GM23338 (cell line): ENCODE results near the gene ROR1. TPM values are rescaled to one million over a fixed set of nuclear protein-coding genes. Genes with fewer than 3 reads are reported as not detected.

Experiments
- ATAC-seq: fragments of 200-7000 bp; cut with Tn5 transposase; 3 replicates; pipeline ENCODE4 v1.9.1; 2020
- DNase-seq: peaks from one replicate; pipeline ENCODE4 v3.0.0-alpha.2; 2015; ENCODE audit warnings: low spot score
- H2AFZ ChIP-seq: fragments of 200-600 bp; sonication (generic); 2 replicates; pipeline ENCODE4 v1.8.0; 2016; ENCODE audit warnings: antibody characterized with exemption, mild to moderate bottlenecking, moderate library complexity
- H3F3A ChIP-seq: fragments of 200-600 bp; sonication (generic); replicated peaks from 2 replicates; pipeline ENCODE4 v1.8.0; 2017; ENCODE audit warnings: antibody characterized with exemption, mixed run types, low read depth
- H3K27ac ChIP-seq: fragments of 200-600 bp; sonication (generic); 2 replicates; pipeline ENCODE4 v1.6.1; 2016; ENCODE audit warnings: low read depth
- H3K27me3 ChIP-seq: fragments of 200-600 bp; sonication (generic); 2 replicates; pipeline ENCODE4 v1.8.0; 2016; ENCODE audit warnings: mild to moderate bottlenecking, mixed run types, moderate library complexity; ENCODE audit not compliant: insufficient read depth
- H3K36me3 ChIP-seq: fragments of 200-600 bp; sonication (generic); 2 replicates; pipeline ENCODE4 v1.8.0; 2016; ENCODE audit warnings: mild to moderate bottlenecking; ENCODE audit not compliant: insufficient read depth
- H3K4me1 ChIP-seq: fragments of 200-600 bp; sonication (generic); 2 replicates; pipeline ENCODE4 v1.8.0; 2016; ENCODE audit warnings: mild to moderate bottlenecking, moderate library complexity; ENCODE audit not compliant: insufficient read depth
- H3K4me2 ChIP-seq: fragments of 200-600 bp; sonication (generic); 2 replicates; pipeline ENCODE4 v1.7.1; 2017; ENCODE audit warnings: mixed run types
- H3K4me3 ChIP-seq: fragments of 200-600 bp; sonication (generic); 2 replicates; pipeline ENCODE4 v1.6.1; 2016; ENCODE audit warnings: mixed run types
- H3K79me2 ChIP-seq: fragments of 200-600 bp; sonication (generic); replicated peaks from 2 replicates; pipeline ENCODE4 v1.8.0; 2017; ENCODE audit warnings: mild to moderate bottlenecking; ENCODE audit not compliant: insufficient read depth
- H3K9me2 ChIP-seq: fragments of 200-600 bp; sonication (generic); 2 replicates; pipeline ENCODE4 v1.8.0; 2017; ENCODE audit not compliant: insufficient read depth
- H4K20me1 ChIP-seq: fragments of 200-600 bp; sonication (generic); replicated peaks from 2 replicates; pipeline ENCODE4 v1.8.0; 2017; ENCODE audit warnings: mild to moderate bottlenecking; ENCODE audit not compliant: insufficient read depth
- H3K27ac Mint-ChIP-seq: 2 replicates; pipeline ENCODE4 v1.8.0; 2020; ENCODE audit warnings: inconsistent platforms, mild to moderate bottlenecking, moderate library complexity, mixed read lengths
- H3K27me3 Mint-ChIP-seq: 3 replicates; pipeline ENCODE4 v1.8.0; 2022; ENCODE audit warnings: low read depth, mild to moderate bottlenecking, moderate library complexity, mixed read lengths, inconsistent platforms; ENCODE audit not compliant: insufficient read depth, poor library complexity
- H3K36me3 Mint-ChIP-seq: 3 replicates; pipeline ENCODE4 v1.8.0; 2021; ENCODE audit warnings: low read depth, mild to moderate bottlenecking, inconsistent platforms, moderate library complexity, mixed read lengths
- H3K4me1 Mint-ChIP-seq: 3 replicates; pipeline ENCODE4 v1.8.0; 2020; ENCODE audit warnings: mild to moderate bottlenecking, inconsistent platforms, mixed read lengths
- H3K4me3 Mint-ChIP-seq: 3 replicates; pipeline ENCODE4 v1.8.0; 2021; ENCODE audit warnings: moderate library complexity, mild to moderate bottlenecking, inconsistent platforms, mixed read lengths
- H3K9me3 Mint-ChIP-seq: 3 replicates; pipeline ENCODE4 v1.8.0; 2020; ENCODE audit warnings: moderate library complexity, mild to moderate bottlenecking, inconsistent platforms, mixed read lengths
- polyA plus RNA-seq: library from polyadenylated mRNA; unstranded; fragments of >200 nt; fragmentation: Nextera tagmentation; extraction: Ambion mirVana; gene quantifications from 2 replicates; pipeline ENCODE4 v1.2.1, GENCODE V29; 2016
- total RNA-seq: library from RNA; depleted of rRNA; stranded (reverse); fragments of >200 nt; shearing (Covaris generic); gene quantifications from 2 replicates; pipeline ENCODE4 v1.2.3, GENCODE V29; 2014
- TF ChIP-seq, protein P1 (sequence below): fragments of 250-450 bp; sonication (Bioruptor Pico); IDR thresholded peaks from 2 replicates; pipeline ENCODE4 v1.5.0; 2020; ENCODE audit warnings: mild to moderate bottlenecking, moderate library complexity
- TF ChIP-seq, protein P2 (sequence below): IDR thresholded peaks from one replicate; pipeline ENCODE4 v1.6.1; 2018; ENCODE audit warnings: antibody characterized with exemption; ENCODE audit not compliant: unreplicated experiment

ROR1 gene
- total and polyA plus RNA-seq, 2 experiments from 2014 or later: 59.7 to 96.0 TPM

DNA sequence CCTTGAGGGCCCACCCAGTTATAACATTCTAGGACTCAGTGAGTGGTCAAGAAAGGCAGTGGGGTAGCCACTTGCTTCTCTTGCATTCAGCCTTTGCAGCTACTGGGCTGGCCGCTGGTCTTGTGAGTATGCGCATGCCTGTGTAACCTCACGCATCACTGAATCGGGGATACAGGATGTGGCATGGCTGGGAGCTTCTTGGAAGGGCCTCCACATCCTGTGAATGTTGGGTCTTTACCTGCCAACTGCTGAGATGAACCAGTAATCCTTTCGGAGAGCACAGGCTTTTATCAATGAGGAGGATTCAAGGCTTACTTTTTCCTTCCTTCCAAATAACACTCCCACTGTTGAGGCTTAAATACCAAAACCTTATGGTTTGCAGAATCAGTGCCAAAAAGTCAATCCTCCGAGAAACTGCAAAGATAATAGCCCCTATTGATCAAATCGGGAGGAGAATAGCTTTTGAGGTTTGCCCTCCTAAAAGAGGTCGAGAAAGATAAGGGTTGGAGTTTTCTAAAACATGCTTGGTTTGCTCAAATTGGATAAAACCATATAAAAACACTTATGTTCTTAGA lies 230.7 kb downstream of the ROR1 start:
- Histone ChIP-seq H4K20me1 (peaks cover 27% of the 10 kb centered on the region), H3K4me2 (0 out of 2 replicates have a peak overlapping the region, but pooled peaks have one; percentile 9), H2AFZ (no peak overlapping the region), H3K27me3 (no peaks in the 10 kb centered on the region), H3K4me3 (no peak overlapping the region), H3K27ac (no peak overlapping the region), H3K79me2 (peaks cover 80% of the 10 kb centered on the region), H3K4me1 (peaks cover 21% of the 10 kb centered on the region; the same call in 1 of the 2 replicates), H3F3A (no peaks in the 10 kb centered on the region), H3K9me2 (no peaks in the 10 kb centered on the region), H3K36me3 (no peaks in the 10 kb centered on the region)
- peaks cover 6% of the 10 kb centered on the region for H3K27me3 Mint-ChIP-seq
- H3K4me1 Mint-ChIP-seq: peaks cover 65% of the 10 kb centered on the region
- no peak overlapping the region for H3K4me3 Mint-ChIP-seq
- H3K36me3 Mint-ChIP-seq: peaks cover 25% of the 10 kb centered on the region
- peaks cover 5% of the 10 kb centered on the region; the same call in 2 of the 3 replicates for H3K9me3 Mint-ChIP-seq
- no peak overlapping the region for H3K27ac Mint-ChIP-seq
- ATAC-seq (peak; percentile 60), DNase-seq (peak; percentile 60)
- TF ChIP-seq, protein P1, sequence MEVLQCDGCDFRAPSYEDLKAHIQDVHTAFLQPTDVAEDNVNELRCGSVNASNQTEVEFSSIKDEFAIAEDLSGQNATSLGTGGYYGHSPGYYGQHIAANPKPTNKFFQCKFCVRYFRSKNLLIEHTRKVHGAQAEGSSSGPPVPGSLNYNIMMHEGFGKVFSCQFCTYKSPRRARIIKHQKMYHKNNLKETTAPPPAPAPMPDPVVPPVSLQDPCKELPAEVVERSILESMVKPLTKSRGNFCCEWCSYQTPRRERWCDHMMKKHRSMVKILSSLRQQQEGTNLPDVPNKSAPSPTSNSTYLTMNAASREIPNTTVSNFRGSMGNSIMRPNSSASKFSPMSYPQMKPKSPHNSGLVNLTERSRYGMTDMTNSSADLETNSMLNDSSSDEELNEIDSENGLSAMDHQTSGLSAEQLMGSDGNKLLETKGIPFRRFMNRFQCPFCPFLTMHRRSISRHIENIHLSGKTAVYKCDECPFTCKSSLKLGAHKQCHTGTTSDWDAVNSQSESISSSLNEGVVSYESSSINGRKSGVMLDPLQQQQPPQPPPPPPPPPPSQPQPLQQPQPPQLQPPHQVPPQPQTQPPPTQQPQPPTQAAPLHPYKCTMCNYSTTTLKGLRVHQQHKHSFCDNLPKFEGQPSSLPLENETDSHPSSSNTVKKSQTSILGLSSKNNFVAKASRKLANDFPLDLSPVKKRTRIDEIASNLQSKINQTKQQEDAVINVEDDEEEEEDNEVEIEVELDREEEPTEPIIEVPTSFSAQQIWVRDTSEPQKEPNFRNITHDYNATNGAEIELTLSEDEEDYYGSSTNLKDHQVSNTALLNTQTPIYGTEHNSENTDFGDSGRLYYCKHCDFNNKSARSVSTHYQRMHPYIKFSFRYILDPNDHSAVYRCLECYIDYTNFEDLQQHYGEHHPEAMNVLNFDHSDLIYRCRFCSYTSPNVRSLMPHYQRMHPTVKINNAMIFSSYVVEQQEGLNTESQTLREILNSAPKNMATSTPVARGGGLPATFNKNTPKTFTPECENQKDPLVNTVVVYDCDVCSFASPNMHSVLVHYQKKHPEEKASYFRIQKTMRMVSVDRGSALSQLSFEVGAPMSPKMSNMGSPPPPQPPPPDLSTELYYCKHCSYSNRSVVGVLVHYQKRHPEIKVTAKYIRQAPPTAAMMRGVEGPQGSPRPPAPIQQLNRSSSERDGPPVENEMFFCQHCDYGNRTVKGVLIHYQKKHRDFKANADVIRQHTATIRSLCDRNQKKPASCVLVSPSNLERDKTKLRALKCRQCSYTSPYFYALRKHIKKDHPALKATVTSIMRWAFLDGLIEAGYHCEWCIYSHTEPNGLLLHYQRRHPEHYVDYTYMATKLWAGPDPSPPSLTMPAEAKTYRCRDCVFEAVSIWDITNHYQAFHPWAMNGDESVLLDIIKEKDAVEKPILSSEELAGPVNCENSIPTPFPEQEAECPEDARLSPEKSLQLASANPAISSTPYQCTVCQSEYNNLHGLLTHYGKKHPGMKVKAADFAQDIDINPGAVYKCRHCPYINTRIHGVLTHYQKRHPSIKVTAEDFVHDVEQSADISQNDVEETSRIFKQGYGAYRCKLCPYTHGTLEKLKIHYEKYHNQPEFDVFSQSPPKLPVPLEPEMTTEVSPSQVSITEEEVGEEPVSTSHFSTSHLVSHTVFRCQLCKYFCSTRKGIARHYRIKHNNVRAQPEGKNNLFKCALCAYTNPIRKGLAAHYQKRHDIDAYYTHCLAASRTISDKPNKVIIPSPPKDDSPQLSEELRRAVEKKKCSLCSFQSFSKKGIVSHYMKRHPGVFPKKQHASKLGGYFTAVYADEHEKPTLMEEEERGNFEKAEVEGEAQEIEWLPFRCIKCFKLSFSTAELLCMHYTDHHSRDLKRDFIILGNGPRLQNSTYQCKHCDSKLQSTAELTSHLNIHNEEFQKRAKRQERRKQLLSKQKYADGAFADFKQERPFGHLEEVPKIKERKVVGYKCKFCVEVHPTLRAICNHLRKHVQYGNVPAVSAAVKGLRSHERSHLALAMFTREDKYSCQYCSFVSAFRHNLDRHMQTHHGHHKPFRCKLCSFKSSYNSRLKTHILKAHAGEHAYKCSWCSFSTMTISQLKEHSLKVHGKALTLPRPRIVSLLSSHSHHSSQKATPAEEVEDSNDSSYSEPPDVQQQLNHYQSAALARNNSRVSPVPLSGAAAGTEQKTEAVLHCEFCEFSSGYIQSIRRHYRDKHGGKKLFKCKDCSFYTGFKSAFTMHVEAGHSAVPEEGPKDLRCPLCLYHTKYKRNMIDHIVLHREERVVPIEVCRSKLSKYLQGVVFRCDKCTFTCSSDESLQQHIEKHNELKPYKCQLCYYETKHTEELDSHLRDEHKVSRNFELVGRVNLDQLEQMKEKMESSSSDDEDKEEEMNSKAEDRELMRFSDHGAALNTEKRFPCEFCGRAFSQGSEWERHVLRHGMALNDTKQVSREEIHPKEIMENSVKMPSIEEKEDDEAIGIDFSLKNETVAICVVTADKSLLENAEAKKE (CRISPR knock-in tag): peak; percentile 67; the same call in 1 of the 2 replicates
- TF ChIP-seq, protein P2, sequence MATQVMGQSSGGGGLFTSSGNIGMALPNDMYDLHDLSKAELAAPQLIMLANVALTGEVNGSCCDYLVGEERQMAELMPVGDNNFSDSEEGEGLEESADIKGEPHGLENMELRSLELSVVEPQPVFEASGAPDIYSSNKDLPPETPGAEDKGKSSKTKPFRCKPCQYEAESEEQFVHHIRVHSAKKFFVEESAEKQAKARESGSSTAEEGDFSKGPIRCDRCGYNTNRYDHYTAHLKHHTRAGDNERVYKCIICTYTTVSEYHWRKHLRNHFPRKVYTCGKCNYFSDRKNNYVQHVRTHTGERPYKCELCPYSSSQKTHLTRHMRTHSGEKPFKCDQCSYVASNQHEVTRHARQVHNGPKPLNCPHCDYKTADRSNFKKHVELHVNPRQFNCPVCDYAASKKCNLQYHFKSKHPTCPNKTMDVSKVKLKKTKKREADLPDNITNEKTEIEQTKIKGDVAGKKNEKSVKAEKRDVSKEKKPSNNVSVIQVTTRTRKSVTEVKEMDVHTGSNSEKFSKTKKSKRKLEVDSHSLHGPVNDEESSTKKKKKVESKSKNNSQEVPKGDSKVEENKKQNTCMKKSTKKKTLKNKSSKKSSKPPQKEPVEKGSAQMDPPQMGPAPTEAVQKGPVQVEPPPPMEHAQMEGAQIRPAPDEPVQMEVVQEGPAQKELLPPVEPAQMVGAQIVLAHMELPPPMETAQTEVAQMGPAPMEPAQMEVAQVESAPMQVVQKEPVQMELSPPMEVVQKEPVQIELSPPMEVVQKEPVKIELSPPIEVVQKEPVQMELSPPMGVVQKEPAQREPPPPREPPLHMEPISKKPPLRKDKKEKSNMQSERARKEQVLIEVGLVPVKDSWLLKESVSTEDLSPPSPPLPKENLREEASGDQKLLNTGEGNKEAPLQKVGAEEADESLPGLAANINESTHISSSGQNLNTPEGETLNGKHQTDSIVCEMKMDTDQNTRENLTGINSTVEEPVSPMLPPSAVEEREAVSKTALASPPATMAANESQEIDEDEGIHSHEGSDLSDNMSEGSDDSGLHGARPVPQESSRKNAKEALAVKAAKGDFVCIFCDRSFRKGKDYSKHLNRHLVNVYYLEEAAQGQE: no peak
